OCI-LY3 (cell line): Measurements from ENCODE around the gene OTOG.

Source experiments
- EZH2phosphoT487 ChIP-seq: fragments of 200-600 bp; shearing (Covaris generic); IDR thresholded peaks from 2 replicates; pipeline ENCODE4 v1.6.1; 2018; ENCODE audit warnings: antibody characterized with exemption, mixed run types, low read depth
- TF ChIP-seq, protein P1 (sequence below): fragments of 200-600, 300-600 bp; sonication (generic); IDR thresholded peaks from 2 replicates; pipeline ENCODE4 v1.5.1; 2014; ENCODE audit warnings: antibody characterized with exemption, low read length, low read depth

DNA sequence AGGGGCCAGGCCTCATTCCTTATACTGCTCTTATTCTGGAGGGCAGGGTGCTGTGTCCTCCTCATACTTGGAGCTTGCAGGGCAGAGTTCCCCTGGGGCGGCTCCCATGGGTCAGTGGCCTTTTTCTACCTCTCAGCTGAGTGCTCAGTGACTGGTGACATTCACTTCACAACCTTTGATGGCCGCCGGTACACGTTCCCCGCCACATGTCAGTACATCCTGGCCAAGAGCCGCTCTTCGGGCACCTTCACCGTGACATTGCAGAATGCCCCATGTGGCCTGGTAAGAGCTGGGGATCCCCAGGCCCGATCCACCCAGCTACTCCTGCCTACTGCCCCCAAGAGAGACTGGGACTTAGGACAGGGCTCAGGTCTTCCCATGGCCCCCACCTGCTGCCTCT lies 14.5 kb downstream of the OTOG start:
- TF ChIP-seq, protein P1, sequence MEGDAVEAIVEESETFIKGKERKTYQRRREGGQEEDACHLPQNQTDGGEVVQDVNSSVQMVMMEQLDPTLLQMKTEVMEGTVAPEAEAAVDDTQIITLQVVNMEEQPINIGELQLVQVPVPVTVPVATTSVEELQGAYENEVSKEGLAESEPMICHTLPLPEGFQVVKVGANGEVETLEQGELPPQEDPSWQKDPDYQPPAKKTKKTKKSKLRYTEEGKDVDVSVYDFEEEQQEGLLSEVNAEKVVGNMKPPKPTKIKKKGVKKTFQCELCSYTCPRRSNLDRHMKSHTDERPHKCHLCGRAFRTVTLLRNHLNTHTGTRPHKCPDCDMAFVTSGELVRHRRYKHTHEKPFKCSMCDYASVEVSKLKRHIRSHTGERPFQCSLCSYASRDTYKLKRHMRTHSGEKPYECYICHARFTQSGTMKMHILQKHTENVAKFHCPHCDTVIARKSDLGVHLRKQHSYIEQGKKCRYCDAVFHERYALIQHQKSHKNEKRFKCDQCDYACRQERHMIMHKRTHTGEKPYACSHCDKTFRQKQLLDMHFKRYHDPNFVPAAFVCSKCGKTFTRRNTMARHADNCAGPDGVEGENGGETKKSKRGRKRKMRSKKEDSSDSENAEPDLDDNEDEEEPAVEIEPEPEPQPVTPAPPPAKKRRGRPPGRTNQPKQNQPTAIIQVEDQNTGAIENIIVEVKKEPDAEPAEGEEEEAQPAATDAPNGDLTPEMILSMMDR = no peak
- TF ChIP-seq EZH2phosphoT487 = no peak
